Naive thymus-derived CD4-positive, alpha-beta T cell (primary cell): ENCODE data around the gene CAMK2D. TPM values are rescaled to one million over a fixed set of nuclear protein-coding genes. Genes with fewer than 3 reads are reported as not detected.
A peak's percentile ranks its signal among the peaks of the same experiment; 100 is the strongest.

Experiments used
- ATAC-seq: fragments of 150-1000 bp; cut with Tn5 transposase; 2 replicates; pipeline ENCODE4 v1.10.0; 2021; ENCODE audit warnings: mild to moderate bottlenecking, moderate library complexity
- CTCF ChIA-PET: fragments of 350-600 bp; sonication (Branson Sonifier 250); formaldehyde crosslinking; loops from one replicate; lab custom pipeline; 2021; ENCODE audit warnings: antibody characterized with exemption; lab: Charles Lee
- POLR2A ChIA-PET: fragments of 350-600 bp; sonication (Branson Sonifier 250); formaldehyde crosslinking; loops from one replicate; lab custom pipeline; 2021; ENCODE audit warnings: antibody characterized with exemption, inconsistent platforms; lab: Charles Lee
- DNase-seq, 9 donors: peaks; one replicate each; pipeline versions ENCODE4 v3.0.0 to v3.0.0-alpha.2; 2020 to 2022; ENCODE audit warnings: mixed read lengths in 1 of 9
- H3K27ac ChIP-seq: one replicate; pipeline ENCODE4 v1.7.0; 2013; ENCODE audit warnings: mild to moderate bottlenecking, low read depth, low read length, moderate library complexity
- H3K27me3 ChIP-seq, 2 donors: one replicate each; pipeline ENCODE4 v1.7.0; 2013; ENCODE audit warnings: low read length in 2 of 2, mild to moderate bottlenecking in 2 of 2, moderate library complexity in 2 of 2; ENCODE audit not compliant: control insufficient read depth in 2 of 2, insufficient read depth in 2 of 2
- H3K36me3 ChIP-seq, 3 experiments: 1 replicate in 2 of 3; 2 replicates in 1 of 3; pipeline ENCODE4 v1.7.0; 2013; ENCODE audit warnings: low read length in 3 of 3, mild to moderate bottlenecking in 3 of 3, moderate library complexity in 1 of 3; ENCODE audit not compliant: insufficient read depth in 3 of 3, control insufficient read depth in 2 of 3
- H3K4me1 ChIP-seq, 2 donors: one replicate each; pipeline ENCODE4 v1.7.0; 2013; ENCODE audit warnings: low read length in 2 of 2, mild to moderate bottlenecking in 2 of 2, moderate library complexity in 1 of 2; ENCODE audit not compliant: control insufficient read depth in 2 of 2, insufficient read depth in 2 of 2
- H3K4me3 ChIP-seq: 2 replicates; pipeline ENCODE4 v1.7.0; 2013; ENCODE audit warnings: mild to moderate bottlenecking, low read length
- H3K9me3 ChIP-seq, 3 experiments: 1 replicate in 2 of 3; 2 replicates in 1 of 3; pipeline ENCODE4 v1.7.0; 2013; ENCODE audit warnings: low read length in 3 of 3; ENCODE audit not compliant: control insufficient read depth in 2 of 3
- H3K27ac Mint-ChIP-seq, 9 donors: one replicate each; pipeline ENCODE4 v1.8.0; 2020 to 2022; ENCODE audit warnings: mixed read lengths in 9 of 9, mild to moderate bottlenecking in 8 of 9, moderate library complexity in 5 of 9, inconsistent platforms in 2 of 9
- H3K27me3 Mint-ChIP-seq, 5 donors: one replicate each; pipeline ENCODE4 v1.8.0; 2021 to 2022; ENCODE audit warnings: mixed read lengths in 5 of 5, mild to moderate bottlenecking in 1 of 5
- H3K36me3 Mint-ChIP-seq, 5 donors: one replicate each; pipeline ENCODE4 v1.8.0; 2020 to 2022; ENCODE audit warnings: mixed read lengths in 5 of 5, mild to moderate bottlenecking in 3 of 5, inconsistent platforms in 1 of 5
- H3K4me1 Mint-ChIP-seq, 7 donors: one replicate each; pipeline ENCODE4 v1.8.0; 2020 to 2022; ENCODE audit warnings: mixed read lengths in 7 of 7, mild to moderate bottlenecking in 3 of 7, inconsistent platforms in 1 of 7
- H3K4me3 Mint-ChIP-seq, 10 donors: one replicate each; pipeline ENCODE4 v1.8.0; 2020 to 2022; ENCODE audit warnings: mild to moderate bottlenecking in 10 of 10, mixed read lengths in 10 of 10, moderate library complexity in 6 of 10, inconsistent platforms in 2 of 10
- H3K9me3 Mint-ChIP-seq, 11 donors: one replicate each; pipeline ENCODE4 v1.8.0; 2020 to 2022; ENCODE audit warnings: mixed read lengths in 11 of 11, mild to moderate bottlenecking in 4 of 11, inconsistent platforms in 1 of 11, moderate library complexity in 1 of 11
- intact Hi-C, 2 donors: fragments of 100-400 bp; cut with micrococcal nuclease; formaldehyde crosslinking; loops; one replicate each; pipeline ENCODE4 v1.15.1; 2023
- polyA plus RNA-seq, 2 donors: library from polyadenylated mRNA; unstranded; fragments of 300-500 nt; fragmentation: Illumina TruSeq; gene quantifications; one replicate each; pipeline ENCODE4 v1.2.3, GENCODE V29; 2021
- total RNA-seq, 6 experiments: library from RNA in 5 of 6; stranded (reverse) in 5 of 6; gene quantifications; 1 replicate in 5 of 6; 2 replicates in 1 of 6; pipeline ENCODE4 v1.2.3 and lab custom pipeline; 2021 to 2026

Gene CAMK2D
- total and polyA plus RNA-seq, 7 experiments from 2014 or later, result 13.5 to 41.2 (median 36.1) TPM

- no peaks in the 10 kb centered on the region for H3K36me3 ChIP-seq
- DNase-seq (no peak), ATAC-seq (no peak)
- H3K4me1 Mint-ChIP-seq, result peaks cover 8 to 48% (median 17%) of the 10 kb centered on the region in 7 donors
- CTCF ChIA-PET, result no interaction called here
- no peaks in the 10 kb centered on the region for H3K9me3 ChIP-seq
- peaks cover 9 to 42% (median 22%) of the 10 kb centered on the region in 5 donors for H3K36me3 Mint-ChIP-seq
- intact Hi-C loops, result no loop called here
- no peaks in the 10 kb centered on the region for H3K4me1 ChIP-seq
- POLR2A ChIA-PET, result no interaction called here
- H3K27me3 Mint-ChIP-seq, result no peaks in the 10 kb centered on the region
- H3K27me3 ChIP-seq, result no peaks in the 10 kb centered on the region
- no peak overlapping the region for H3K27ac ChIP-seq
- peaks cover 0 to 7% (median 0%) of the 10 kb centered on the region in 11 donors for H3K9me3 Mint-ChIP-seq
- H3K4me3 ChIP-seq, result no peak overlapping the region
- no peak overlapping the region for H3K4me3 Mint-ChIP-seq
- no peak overlapping the region for H3K27ac Mint-ChIP-seq
These were observed 173.8 kb downstream of the CAMK2D start for GRCh38 chr4:113587640-113588275.

GRCh38 chr4:113587156-113587555 lies 174.4 kb downstream of the CAMK2D start:
- H3K4me3 Mint-ChIP-seq, result no peak overlapping the region
- H3K9me3 Mint-ChIP-seq, result peaks cover 0 to 7% (median 0%) of the 10 kb centered on the region in 11 donors
- H3K27ac Mint-ChIP-seq, result no peak overlapping the region
- Histone ChIP-seq H3K27me3 (no peaks in the 10 kb centered on the region), H3K36me3 (no peaks in the 10 kb centered on the region), H3K4me3 (no peak overlapping the region), H3K9me3 (no peaks in the 10 kb centered on the region), H3K27ac (no peak overlapping the region), H3K4me1 (no peaks in the 10 kb centered on the region)
- H3K27me3 Mint-ChIP-seq, result no peaks in the 10 kb centered on the region
- H3K36me3 Mint-ChIP-seq, result peaks cover 9 to 44% (median 21%) of the 10 kb centered on the region in 5 donors
- ChIA-PET CTCF (no interaction called here), POLR2A (no interaction called here)
- H3K4me1 Mint-ChIP-seq, result peaks cover 8 to 49% (median 17%) of the 10 kb centered on the region in 7 donors
- intact Hi-C loops, result no loop called here
- no peak for ATAC-seq
- DNase-seq, result no peak

- Histone ChIP-seq H3K4me1 (no peaks in the 10 kb centered on the region), H3K9me3 (no peaks in the 10 kb centered on the region), H3K27me3 (no peaks in the 10 kb centered on the region), H3K4me3 (no peak overlapping the region), H3K36me3 (no peaks in the 10 kb centered on the region), H3K27ac (no peak overlapping the region)
- Mint-ChIP-seq H3K36me3 (peaks cover 9 to 35% (median 18%) of the 10 kb centered on the region in 5 donors), H3K27ac (no peak overlapping the region), H3K4me1 (peaks cover 6 to 48% (median 23%) of the 10 kb centered on the region in 7 donors), H3K9me3 (peaks cover 0 to 7% (median 0%) of the 10 kb centered on the region in 11 donors), H3K4me3 (no peak overlapping the region), H3K27me3 (no peaks in the 10 kb centered on the region)
- no peak for ATAC-seq
- ChIA-PET POLR2A (no interaction called here), CTCF (no interaction called here)
- intact Hi-C loops, result no loop called here
- no peak for DNase-seq
These were observed 175.5 kb downstream of the CAMK2D start for GRCh38 chr4:113586072-113586471.

GRCh38 chr4:113584407-113585150 lies 177.0 kb downstream of the CAMK2D start:
- H3K27ac Mint-ChIP-seq, result peak overlapping the region in 2 of 9 donors; percentile 15 to 20
- no peak overlapping the region for H3K4me3 Mint-ChIP-seq
- Histone ChIP-seq H3K27ac (no peak overlapping the region), H3K4me1 (peaks cover 0 to 2% of the 10 kb centered on the region in 2 donors), H3K4me3 (no peak overlapping the region), H3K36me3 (no peaks in the 10 kb centered on the region), H3K9me3 (no peaks in the 10 kb centered on the region), H3K27me3 (no peaks in the 10 kb centered on the region)
- peaks cover 10 to 53% (median 26%) of the 10 kb centered on the region in 7 donors for H3K4me1 Mint-ChIP-seq
- DNase-seq (no peak), ATAC-seq (no peak)
- no peaks in the 10 kb centered on the region for H3K27me3 Mint-ChIP-seq
- intact Hi-C loops, result no loop called here
- ChIA-PET POLR2A (interaction anchor here (0.9 kb wide), 1 partner anchor 14 kb away, joined by 3 read pairs; no protein-coding TSS in a partner anchor), CTCF (interaction anchor here (0.6 kb wide), 1 partner anchor 116 kb away, joined by 3 read pairs; no protein-coding TSS in a partner anchor)
- H3K9me3 Mint-ChIP-seq, result peaks cover 0 to 6% (median 0%) of the 10 kb centered on the region in 11 donors
- H3K36me3 Mint-ChIP-seq, result peaks cover 9 to 36% (median 17%) of the 10 kb centered on the region in 5 donors

- Mint-ChIP-seq H3K9me3 (no peaks in the 10 kb centered on the region), H3K4me3 (no peak overlapping the region), H3K27ac (no peak overlapping the region), H3K4me1 (peaks cover 14 to 61% (median 31%) of the 10 kb centered on the region in 7 donors), H3K36me3 (peaks cover 0 to 28% (median 10%) of the 10 kb centered on the region in 5 donors), H3K27me3 (no peaks in the 10 kb centered on the region)
- Histone ChIP-seq H3K4me1 (peaks cover 0 to 16% of the 10 kb centered on the region in 2 donors), H3K9me3 (no peaks in the 10 kb centered on the region), H3K4me3 (no peak overlapping the region), H3K36me3 (no peaks in the 10 kb centered on the region), H3K27ac (no peak overlapping the region), H3K27me3 (no peaks in the 10 kb centered on the region)
- intact Hi-C loops, result no loop called here
- no peak for ATAC-seq
- ChIA-PET CTCF (interaction anchor here (0.5 kb wide), 1 partner anchor 928 kb away, joined by 3 read pairs; no protein-coding TSS in a partner anchor), POLR2A (no interaction called here)
- DNase-seq, result no peak
These were observed 178.8 kb downstream of the CAMK2D start for GRCh38 chr4:113582737-113583136.

- H3K9me3 ChIP-seq, result no peaks in the 10 kb centered on the region
- Mint-ChIP-seq H3K4me3 (peak overlapping the region in 2 of 10 donors; percentile 2 to 34), H3K36me3 (peaks cover 0 to 16% (median 10%) of the 10 kb centered on the region in 5 donors), H3K27me3 (no peaks in the 10 kb centered on the region), H3K9me3 (no peaks in the 10 kb centered on the region), H3K27ac (peak overlapping the region in 3 of 9 donors; percentile 9 to 71 (median 58)), H3K4me1 (peaks cover 33 to 77% (median 59%) of the 10 kb centered on the region in 7 donors)
- H3K4me3 ChIP-seq, result no peak overlapping the region
- peaks cover 0 to 28% of the 10 kb centered on the region in 2 donors for H3K4me1 ChIP-seq
- ChIA-PET CTCF (interaction anchor here (1.4 kb wide), 1 partner anchor 9 kb away, joined by 6 read pairs; no protein-coding TSS in a partner anchor), POLR2A (no interaction called here)
- intact Hi-C loops, result no loop called here
- no peaks in the 10 kb centered on the region for H3K27me3 ChIP-seq
- ATAC-seq (no peak), DNase-seq (no peak)
- no peak overlapping the region for H3K27ac ChIP-seq
- H3K36me3 ChIP-seq, result no peaks in the 10 kb centered on the region
These were observed 182.2 kb downstream of the CAMK2D start for GRCh38 chr4:113579360-113579759.
